Measurements from ENCODE around the gene IL12RB1.

DNA sequence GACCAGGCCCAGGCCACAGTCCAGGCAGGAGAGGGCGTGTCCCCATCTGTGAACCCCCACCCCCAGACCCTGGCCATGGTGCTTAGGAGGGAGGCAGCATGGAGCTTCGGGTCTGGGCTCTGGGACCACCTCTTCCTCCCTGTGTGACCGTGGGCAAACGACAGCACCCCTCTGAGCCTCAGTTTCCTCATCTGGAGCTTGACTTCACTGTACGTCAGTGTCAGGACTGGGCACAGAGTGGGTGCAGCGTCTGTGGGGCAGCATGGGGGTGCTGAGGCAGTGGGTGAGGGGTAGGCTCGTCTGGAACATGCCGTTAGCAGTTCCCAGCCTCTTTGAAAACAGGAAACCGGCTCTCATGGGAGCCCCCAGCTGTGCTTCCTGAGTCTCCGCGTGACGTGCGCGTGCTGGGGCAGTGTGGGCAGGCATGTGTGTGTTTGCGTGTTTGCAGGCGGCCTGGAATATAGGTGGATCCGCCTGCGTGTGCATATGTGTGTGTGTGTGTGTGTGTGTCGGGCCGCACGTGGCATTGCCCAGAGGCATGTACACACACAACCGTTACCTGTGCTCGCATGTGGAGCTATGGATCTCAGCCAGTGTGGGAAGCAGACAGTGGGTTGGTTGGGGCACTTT, 63.0 kb downstream of the IL12RB1 start:
- TF ChIP-seq CTCF (IDR thresholded peaks at IDR 0.05; ENCODE audit: low read depth, low read length, poor library complexity, severe bottlenecking) (no peak), EZH2phosphoT487 (IDR thresholded peaks at IDR 0.05; ENCODE audit: borderline replicate concordance, low read length) (no peak)
